Caki2 (cell line): Measurements from ENCODE around the gene DUS1L. TPM values are rescaled to one million over a fixed set of nuclear protein-coding genes. Genes with fewer than 3 reads are reported as not detected.
"Not testable (repeated sequence)": the region's sequence is repeated elsewhere in the genome, so short reads cannot be mapped to it uniquely, and the experiment has no call there.

ENCODE experiments used
- DNase-seq: peaks from one replicate; pipeline ENCODE4 v3.0.0-alpha.2; 2015; ENCODE audit warnings: low read depth
- in situ Hi-C: cut with HindIII; loops from 2 replicates; pipeline ENCODE4 v1.10.0; 2016; ENCODE audit warnings: low sequenced_read_pairs, low pct_unique_long_range_greater_than_20kb, mixed read lengths
- total RNA-seq: library from RNA; depleted of rRNA; stranded (reverse); fragments of >200 nt; shearing (Covaris generic); gene quantifications from 2 replicates; pipeline ENCODE4 v1.2.3, GENCODE V29; 2014; ENCODE audit warnings: low replicate concordance

Gene DUS1L
- total RNA-seq, 1 experiment from 2014 or later: 126 TPM

- in situ Hi-C loops: no loop called here
- peak; percentile 42 for DNase-seq
Observed at GRCh38 chr17:82051776-82052637, 13.6 kb downstream of the DUS1L start, which contains the start of the genes GPS1 and RFNG. Gene GPS1, plus strand, starts transcription at chr17:82051898. Its CDS starts 34 bp downstream, at chr17:82051932. Gene RFNG, minus strand, starts transcription at chr17:82051811. Its CDS starts 45 bp downstream, at chr17:82051766.

DNA sequence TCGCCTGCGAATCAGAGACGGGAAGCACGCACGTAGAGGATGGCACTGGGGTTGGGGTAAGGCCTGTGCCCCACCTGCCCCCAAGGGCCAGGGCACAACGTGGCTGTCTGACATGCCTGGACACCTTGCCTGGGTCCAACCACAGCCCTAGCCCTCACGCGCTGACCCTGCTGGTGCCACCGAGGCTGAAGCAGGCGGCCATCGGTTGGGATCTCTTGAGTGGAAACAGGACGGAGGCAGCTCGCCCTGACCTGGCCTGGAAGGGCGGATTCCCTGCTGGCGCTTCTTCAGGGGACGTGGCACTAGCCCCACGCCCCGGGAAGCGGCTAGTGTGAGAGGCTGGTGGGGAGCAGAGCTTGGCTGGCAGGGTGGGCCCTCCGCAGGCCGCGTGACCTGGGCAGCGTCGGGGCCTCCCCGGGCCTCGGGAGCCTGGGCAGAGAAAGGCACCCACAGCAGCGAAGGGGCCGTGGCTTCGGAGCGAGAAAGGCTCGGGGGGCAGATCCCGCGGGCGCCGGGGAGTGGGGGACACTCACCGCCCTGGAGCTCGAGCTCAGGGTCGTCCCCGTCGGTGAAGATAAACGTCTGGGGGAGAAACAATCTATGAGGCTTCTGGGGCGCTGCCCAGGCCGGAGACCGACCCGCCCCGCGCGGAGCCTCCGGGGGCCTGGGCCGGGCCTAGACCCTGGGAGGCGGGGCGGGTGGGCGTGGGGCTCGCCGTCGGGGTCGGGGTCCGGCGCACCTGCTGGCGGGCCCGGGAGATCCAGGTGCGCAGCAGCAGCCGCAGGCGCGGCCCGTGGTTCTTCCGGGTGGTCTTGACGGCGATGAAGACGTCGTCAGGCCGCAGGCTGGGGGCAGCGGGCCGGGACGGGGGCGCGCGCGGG, 14.6 kb downstream of the DUS1L start:
- no peak for DNase-seq
- in situ Hi-C loops: no loop called here

DNA sequence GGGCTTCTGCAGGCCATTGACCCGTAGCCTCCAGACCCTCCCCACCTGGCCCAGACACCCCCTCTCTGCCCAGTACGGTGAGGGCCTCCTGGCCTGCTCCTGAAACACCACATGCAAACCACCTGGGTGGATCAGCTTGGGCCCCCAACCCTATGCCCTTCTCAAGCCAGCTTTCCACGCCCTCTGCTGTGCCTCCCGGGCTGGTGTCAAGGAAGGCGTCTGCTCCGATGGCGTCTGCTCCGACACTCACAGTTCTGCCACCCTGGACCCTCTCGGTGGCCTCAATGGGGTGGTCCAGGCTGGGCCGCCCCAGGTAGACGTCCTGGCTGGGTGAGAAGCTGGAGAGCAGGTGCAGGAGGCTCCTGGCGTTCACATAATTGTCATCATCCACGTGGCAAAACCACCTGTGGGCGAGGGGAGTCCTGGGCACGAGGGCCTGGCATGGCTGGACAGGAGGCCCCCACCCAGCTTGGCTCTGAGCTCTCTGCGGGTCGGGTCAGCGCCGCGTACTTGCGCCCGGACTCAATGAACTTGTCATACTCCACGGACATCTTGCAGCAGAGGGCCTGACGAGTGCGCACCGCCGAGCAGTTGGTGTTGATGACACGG, 15.3 kb downstream of the DUS1L start:
- in situ Hi-C loops: no loop called here
- DNase-seq: no peak

GRCh38 chr17:82049521-82049971, 16.1 kb downstream of the DUS1L start:
- in situ Hi-C loops: no loop called here
- no peak for DNase-seq

DNA sequence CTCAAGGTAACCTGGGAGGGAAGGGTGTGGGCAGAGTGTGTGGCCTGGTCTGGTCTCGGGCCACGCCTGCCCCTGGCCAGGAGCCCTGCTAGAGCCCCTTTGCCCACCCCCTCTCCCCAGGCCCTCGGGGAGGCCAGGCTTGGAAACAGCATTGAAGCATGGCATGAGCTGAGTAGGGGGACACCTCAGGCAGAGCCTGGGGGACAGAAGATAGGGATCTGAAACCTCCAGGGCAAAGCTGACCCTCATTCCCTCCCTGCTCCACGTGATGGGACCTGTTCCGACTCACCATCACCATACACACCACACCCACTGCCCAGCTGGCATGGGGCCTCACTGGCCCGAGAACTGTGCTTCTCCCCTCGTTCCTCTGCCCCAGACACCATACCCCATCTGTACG, 16.5 kb downstream of the DUS1L start:
- no peak for DNase-seq

DNA sequence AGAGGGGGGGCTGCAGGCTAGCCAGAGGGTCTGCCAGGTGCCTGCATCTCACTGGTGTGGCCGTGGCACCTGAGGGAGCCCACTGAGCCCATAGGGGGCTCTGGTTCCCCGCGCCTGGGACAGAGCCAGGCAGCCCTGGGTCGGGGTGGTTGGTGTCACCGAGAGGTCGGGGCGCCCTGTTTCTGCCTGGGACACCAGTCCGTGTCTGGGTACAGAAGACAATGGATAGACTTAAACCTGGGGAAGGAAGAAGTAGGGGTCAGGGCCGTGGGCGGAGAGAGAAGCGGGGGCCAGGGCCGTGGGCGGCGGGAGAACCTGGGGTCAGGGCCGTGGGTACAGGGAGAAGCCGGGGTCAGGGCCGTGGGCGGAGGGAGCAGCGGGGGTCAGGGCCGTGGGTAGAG, 17.0 kb downstream of the DUS1L start:
- in situ Hi-C loops: no loop called here
- DNase-seq: no peak

More for the DNA sequence above, 16.5 kb downstream of the DUS1L start:
- in situ Hi-C loops: no loop called here

GRCh38 chr17:82047914-82048570, 17.6 kb downstream of the DUS1L start:
- DNase-seq: no peak
- in situ Hi-C loops: no loop called here

DNA sequence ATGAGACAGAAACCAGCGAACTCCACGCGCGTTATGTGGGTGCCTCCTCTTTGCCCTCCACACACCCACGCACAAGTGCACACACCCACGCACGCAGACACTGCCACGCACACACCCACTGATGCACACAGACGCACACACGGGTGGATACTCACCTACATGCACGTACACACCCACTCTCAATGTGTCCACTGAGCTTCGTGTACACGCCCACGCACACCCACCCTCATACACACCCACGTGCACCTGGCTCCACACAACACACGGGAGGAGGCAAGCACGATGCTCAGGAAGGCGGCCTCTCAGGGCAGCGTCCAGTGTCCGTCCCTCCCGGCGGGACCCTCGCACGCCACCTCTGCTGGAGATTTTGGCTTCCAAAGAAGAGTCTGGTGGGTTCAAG, 18.2 kb downstream of the DUS1L start:
- no peak for DNase-seq
- in situ Hi-C loops: no loop called here

DNA sequence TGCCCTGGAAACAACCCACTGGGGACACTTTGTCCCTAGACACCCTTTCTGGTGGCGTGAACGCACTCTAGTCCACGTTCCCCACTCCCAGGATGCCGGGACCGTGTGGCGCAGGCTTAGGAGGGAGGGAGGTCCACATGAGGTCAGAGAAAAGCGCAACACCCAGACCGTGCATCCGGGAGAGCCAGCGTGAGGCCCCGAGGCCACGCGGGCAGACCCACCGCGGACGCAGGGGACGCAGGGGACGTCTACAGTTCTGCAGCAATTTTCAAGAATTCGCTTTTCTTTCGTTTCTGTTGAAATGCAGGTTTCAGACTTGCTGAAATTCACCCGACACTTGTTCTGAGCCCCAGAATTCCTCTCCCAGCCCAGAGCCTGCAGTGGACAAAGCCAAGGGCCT, 18.7 kb downstream of the DUS1L start:
- in situ Hi-C loops: no loop called here
- no peak for DNase-seq

- in situ Hi-C loops: no loop called here
- DNase-seq: no peak
Observed at GRCh38 chr17:82045936-82046484, 19.6 kb downstream of the DUS1L start.

- no peak for DNase-seq
- in situ Hi-C loops: no loop called here
Observed at GRCh38 chr17:82043507-82043906, 22.1 kb downstream of the DUS1L start.

- in situ Hi-C loops: no loop called here
- DNase-seq: no peak
Observed at GRCh38 chr17:82042649-82043048, 23.0 kb downstream of the DUS1L start.

GRCh38 chr17:82041144-82041814, 24.3 kb downstream of the DUS1L start:
- no peak for DNase-seq
- in situ Hi-C loops: no loop called here

DNA sequence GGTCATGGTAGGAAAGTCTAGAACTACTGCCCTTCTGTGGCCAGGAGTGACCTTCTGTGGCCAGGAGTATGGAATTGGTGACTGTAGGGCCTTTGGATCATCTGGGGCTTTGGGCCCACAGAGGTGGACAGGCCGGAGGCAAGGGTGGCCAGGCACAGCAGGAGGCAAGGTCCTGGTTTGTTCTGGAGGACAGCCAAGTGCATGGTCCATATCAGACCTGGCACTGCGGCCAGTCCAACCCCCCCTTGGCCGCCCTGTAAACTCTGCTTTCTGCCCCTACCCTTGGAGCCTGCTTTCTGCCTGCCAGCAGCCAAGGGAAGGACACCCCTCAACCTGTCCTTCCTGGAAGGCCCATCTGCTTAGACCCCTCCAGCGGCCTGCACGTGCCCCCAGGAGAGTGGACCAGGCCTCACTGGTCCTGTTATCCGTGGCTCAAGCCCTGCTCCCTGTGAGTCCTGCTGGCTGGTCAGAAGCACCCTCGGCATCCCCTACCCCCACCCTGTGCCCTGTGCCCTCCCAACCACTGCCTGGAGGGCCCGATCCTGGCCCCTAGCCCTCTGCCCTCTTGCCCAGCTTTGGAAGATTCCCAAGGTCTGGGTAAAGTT, 25.8 kb downstream of the DUS1L start:
- in situ Hi-C loops: no loop called here
- DNase-seq: no peak

DNA sequence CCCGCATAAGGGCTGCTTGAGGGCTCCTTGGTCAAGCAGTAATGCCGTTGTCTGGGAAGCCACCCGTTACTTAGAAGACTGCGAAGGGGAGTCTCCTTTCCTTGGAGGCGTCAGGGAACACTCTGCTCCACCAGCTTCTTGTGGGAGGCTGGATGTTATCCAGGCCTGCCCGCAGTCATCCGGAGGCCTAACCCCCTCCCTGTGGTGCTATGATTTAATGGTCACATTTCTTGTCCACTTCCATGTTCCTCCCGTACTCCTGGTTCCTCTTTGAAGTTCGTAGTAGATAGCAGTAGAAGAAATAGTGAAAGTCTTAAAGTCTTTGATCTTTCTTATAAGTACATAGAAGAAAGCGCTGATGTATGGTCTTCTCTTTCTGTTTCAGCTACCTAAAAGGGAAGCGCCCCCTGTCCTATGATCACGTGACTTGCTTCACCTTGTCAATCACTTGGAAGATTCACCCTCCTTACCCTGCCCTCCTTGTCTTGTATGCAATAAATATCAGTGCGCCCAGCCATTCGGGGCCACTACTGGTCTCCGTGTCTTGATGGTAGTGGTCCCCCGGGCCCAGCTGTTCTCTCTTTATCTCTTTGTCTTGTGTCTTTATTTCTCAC, 26.7 kb downstream of the DUS1L start:
- DNase-seq, in situ Hi-C loops: not testable (repeated sequence)

DNA sequence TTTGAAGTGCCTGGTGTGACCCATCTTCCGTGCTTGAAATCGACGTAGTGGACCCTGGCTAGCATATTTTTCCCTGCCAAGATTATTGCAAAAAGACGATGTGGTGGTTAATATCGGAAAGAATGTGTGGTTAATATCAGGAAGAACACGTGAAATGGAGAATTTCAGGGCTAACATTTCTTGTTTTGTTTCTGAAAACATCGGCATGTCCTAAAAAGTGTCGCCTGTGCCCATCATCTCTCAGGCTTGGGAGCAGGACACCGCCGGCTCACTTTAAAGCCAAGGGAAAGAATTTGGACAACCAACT, 27.8 kb downstream of the DUS1L start:
- in situ Hi-C loops: no loop called here
- DNase-seq: no peak
